ENCODE data around the gene STX2.

Gene STX2

DNA sequence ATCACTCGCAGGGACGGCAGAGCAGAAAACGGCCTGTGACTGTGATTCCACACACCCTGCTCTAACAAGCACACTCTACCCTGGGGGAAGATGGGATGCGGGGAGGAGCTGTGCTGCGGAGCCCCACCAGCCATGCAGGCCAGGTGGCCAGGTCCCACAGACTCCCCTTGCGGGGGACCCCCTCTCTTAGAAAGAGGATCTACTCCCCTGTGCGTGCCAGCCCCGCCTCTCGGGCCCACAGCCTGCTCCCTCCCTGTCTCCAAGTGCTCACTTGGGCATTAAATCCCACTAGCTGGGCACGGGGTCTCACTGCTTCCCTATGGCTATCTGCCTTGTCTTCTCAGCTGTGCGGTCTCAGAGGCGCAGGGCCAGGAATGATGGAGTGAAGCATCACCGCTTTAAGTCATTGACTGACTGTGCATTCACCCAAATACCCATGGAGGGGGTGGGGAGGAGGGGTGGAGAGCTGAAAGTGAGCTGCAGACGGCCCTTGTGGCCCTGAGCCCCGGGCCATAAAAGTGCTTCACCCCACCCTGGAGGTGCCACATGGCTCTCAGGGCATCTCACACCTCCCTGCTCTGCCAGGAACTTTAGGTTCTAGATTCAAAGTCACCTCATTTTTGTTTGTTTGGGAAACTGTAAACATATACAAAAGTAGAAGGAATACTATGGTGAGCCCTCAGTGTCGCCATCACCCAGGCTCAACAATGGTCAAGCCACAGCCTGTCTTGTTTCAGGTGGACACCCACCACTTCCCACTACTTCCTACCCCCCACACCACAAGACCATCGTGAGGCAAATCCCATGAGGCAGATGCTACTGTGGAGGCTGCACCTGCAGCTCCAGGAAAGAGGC is 9.4 kb downstream of the STX2 start:
- DNase-seq, result no peak

DNA sequence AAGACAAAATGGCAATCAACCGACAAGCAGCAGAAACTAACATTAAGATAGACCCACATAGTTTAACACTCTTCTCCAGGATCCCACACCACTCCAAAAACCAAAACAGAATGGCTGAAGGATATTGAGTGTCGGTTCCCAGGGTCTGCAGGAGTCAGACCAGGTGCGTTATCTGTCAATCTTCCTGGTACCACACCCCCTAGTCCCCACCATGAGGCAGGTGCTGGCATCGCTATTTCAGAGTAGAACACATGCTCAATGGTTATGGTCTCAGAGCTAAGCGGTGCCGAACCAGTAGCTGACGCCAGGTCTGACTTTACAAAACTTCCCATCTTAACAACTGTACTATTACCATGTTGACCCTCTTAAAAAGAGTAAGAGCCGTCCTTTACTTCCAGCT is 10.2 kb downstream of the STX2 start:
- DNase-seq, result no peak

GRCh38 chr12:130827432-130827831 is 11.6 kb downstream of the STX2 start:
- DNase-seq, result no peak

DNA sequence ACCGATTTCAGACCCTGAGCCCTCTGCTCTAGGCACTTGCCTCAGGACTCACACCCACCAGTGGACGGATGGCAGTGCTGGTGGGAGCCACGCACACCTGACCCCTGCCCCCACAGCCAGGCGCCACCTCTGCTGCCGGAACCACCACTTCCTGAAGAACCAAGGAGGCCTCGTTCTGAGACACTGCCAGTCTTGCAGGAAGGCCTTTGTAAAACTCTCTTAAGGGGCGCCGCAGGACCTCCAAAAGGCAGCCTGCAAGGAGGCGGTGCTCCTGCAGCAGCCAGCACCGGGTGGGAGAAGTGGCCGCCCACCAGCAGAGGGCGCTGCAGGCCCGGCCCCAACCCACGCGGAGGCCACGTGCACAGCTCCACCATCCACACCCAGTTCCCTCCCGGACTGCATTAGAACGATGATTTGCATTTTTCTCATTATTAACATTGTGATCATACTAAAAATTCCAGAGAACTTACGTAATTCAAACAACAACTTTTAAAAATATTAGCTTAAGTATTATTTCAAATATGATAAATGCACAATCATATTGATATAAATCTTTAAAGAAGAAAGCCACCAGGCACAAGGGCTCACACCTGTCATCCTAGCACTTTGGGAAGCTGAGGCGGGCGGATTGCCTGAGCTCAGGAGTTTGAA is 12.8 kb downstream of the STX2 start:
- peak; percentile 82 for DNase-seq

GRCh38 chr12:130825771-130826150 is 13.3 kb downstream of the STX2 start:
- DNase-seq, result peak; percentile 49

- DNase-seq, result no peak
These were observed 19.4 kb downstream of the STX2 start for GRCh38 chr12:130819681-130820080.

DNA sequence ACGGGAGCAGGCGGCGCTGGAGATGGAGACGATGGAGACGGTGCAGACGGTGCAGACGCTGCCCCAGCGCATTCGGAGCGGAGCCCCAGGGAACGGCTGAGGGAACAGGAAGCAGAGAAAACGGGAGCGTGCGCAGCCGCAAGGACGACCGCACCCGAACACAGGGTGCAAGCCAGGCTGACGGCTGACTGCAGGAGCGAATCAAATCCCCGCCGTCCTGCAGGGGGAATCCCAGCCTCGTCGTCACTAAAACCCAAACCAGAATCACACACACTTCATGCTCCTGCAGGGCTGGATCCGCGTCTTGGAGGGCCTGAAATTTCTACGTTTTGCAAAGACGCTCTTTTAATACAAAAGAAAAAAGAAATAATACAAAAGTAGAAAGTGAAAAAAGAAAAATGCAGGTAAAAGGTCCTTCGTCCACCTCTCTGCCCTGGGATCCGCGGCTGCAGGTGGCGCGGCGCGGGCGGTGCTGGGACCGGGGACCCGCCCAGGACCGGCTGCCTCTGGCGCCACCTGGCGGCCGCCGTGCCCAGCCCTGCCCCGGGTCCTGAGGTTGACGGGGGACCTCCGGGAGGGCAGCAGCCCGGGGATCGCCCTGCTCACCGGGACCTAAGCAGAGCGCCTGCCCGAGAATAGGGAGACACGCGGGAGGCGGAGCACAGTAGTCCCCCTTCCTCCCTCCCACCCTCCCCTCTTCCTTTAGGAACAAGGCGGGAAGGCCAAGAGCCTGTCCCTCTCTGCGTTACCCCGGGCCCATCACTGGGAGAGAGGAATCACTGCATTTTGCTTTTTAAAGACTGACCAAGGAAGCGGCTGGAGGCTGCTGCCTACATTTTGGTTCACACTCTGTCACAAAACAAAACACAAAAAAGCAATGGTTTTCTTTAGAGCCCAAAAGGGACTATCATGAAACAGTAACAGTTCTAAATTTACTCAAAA is 20.1 kb downstream of the STX2 start:
- DNase-seq, result peak; percentile 69

- peak; percentile 12 for DNase-seq
These were observed 20.8 kb downstream of the STX2 start for GRCh38 chr12:130818272-130818634.

DNA sequence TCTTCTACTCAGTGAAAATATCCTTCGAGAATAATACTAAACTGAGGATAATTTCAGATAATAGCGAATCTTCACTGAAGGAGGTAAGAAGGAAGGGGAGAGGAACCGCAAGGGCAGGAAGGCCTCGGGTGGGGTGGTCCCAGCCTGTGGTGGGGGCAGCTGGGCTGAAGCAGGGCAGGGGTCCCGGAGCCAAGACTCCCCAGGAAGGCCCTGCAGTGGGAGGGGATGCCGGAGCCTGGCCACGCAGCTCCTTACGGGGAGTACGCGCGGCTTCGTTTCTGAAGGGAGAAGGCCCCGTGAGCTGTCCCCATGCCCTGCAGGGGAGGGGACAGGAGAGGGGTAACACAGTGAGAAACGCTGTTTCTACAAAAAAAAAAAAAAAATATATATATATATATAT is 21.2 kb downstream of the STX2 start:
- DNase-seq, result no peak

DNA sequence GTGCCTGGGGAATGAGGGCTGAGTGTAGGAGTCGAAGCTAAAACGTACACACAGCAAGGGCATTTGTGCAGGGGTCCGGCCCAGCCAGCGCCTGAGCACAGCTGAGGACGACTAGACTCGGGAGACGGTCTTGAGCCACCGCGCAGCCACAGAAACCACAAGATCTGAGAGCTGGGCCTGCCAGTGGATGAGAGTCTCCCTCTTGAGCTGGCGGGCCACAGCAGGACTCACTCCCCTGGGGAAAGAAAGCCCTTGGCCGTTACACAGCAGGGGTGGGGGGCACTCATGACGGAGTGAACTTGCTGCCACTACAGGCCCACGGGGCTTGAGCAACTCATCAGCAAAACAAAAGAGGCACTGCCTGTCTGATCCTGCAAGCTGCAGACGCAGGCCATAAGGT is 23.0 kb downstream of the STX2 start:
- peak; percentile 10 for DNase-seq

- no peak for DNase-seq
These were observed 23.9 kb downstream of the STX2 start for GRCh38 chr12:130815028-130815741.

DNA sequence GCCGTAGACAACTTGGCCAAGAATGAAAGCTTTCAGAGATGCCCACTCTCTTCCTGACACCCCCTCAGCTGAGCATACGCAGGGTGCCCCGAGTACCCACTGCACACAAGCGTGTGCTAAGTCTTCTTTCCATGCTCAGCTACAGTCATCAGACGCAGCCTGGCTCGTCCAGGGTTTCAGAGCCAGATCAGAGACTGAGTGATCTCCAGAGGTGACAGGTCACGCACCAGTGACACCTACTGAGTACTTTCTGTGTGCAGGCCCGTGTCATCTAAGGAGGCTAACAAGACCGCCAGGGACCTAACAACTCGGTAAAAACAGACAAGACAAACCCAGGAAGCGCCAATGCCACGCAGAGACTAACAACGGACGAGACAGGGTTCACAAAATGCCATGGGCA is 25.1 kb downstream of the STX2 start:
- DNase-seq, result no peak

GRCh38 chr12:130813436-130813835 is 25.6 kb downstream of the STX2 start:
- no peak for DNase-seq

- no peak for DNase-seq
These were observed 29.3 kb downstream of the STX2 start for GRCh38 chr12:130809791-130810190.

GRCh38 chr12:130807309-130807708 is 31.7 kb downstream of the STX2 start:
- no peak for DNase-seq

- no peak for DNase-seq
These were observed 32.5 kb downstream of the STX2 start for GRCh38 chr12:130806574-130806973.

- no peak for DNase-seq
These were observed 33.4 kb downstream of the STX2 start for GRCh38 chr12:130805635-130806034.

DNA sequence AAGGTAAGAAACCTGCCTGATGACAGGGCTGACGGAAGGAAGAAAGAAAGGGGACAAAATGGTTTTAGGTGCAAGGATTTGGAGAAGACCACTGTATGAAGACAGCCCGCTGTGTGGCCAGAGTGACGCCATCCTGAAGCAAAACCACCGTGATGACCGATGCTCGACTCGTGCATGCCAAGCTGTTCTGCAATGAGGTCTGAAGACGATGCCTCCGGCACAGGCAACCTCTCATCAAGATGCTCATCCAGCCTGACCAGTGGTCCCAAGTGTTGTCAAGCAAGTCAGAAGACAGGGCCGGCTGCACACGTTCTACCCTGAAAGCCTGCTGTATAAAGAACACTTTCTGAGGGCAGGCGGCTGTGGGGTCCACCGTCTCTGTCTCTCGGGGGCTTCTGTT is 34.8 kb downstream of the STX2 start:
- DNase-seq, result no peak

- DNase-seq, result no peak
These were observed 35.3 kb downstream of the STX2 start for GRCh38 chr12:130803702-130804101.

DNA sequence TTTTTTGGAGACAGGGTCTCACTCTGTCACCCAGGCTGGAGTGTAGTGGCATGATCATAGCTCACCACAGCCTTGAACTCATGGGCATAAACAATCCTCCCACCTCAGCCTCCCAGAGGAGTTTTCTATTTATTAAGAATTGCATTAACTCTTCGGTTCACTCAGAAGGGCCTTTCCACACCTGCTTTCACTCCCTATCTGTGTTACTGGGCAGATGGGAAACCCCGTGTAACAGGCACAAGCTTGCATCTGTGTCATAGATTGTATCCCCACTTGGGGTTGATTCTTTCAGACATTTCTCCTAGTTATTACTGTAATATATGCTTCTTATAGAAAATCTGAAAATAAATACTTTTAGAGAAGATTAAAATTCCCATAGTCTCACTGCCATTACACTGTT is 38.7 kb downstream of the STX2 start:
- no peak for DNase-seq

GRCh38 chr12:130799051-130799450 is 40.0 kb downstream of the STX2 start:
- DNase-seq, result no peak

DNA sequence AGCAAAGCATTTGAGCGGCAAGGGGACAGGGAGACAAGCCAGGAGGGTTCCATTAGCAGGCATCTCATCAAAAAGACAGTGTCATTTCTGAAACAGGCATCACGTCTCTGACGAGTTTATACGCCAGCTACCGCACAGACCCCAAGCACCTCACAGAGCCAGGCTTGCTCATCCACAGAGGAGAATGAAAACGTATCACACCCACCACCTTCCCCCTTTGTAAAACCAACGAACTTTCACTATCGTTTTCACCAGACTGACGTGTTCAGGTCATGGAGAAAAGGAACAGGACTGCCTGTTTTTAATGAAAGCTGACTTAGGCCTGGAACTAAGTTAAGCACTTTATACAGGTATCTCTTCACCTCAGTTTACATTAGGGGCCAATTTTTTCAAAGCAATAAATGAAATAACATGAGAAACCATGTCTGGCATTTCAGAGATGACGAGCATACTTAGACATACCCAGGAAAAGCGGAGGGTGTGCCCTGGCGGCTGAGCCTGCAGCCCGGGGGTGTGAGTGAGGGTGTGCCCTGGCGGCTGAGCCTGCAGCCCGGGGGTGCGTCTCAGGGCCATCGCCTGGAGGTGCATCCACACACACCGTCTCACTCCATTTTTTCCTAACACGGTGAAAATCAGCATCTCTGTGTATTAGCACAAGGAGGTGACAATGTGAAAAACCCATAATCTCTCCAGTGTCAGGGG is 41.9 kb downstream of the STX2 start:
- DNase-seq, result no peak
